DND-41 (cell line): Measurements from ENCODE around the gene BAD.

ENCODE experiments used
- ATAC-seq: fragments of 200-7000 bp; cut with Tn5 transposase; 3 replicates; pipeline ENCODE4 v1.9.1; 2021; ENCODE audit warnings: low read depth; ENCODE audit not compliant: insufficient read depth
- DNase-seq: peaks from one replicate; pipeline ENCODE4 v3.0.0-alpha.2; 2020
- H2AFZ ChIP-seq: 2 replicates; pipeline ENCODE4 v1.6.0; 2012; ENCODE audit warnings: low read depth, low read length
- H3K27ac ChIP-seq: 2 replicates; pipeline ENCODE4 v1.5.1; 2012; ENCODE audit warnings: low read length, inconsistent platforms
- H3K27me3 ChIP-seq: fragments of 200-600 bp; sonication (generic); 2 replicates; pipeline ENCODE4 v1.6.0; 2012; ENCODE audit warnings: low read length, mild to moderate bottlenecking, inconsistent platforms; ENCODE audit not compliant: insufficient read depth, poor library complexity
- H3K36me3 ChIP-seq: 2 replicates; pipeline ENCODE4 v1.5.1; 2012; ENCODE audit warnings: low read length, inconsistent platforms; ENCODE audit not compliant: insufficient read depth
- H3K4me1 ChIP-seq: 2 replicates; pipeline ENCODE4 v1.5.1; 2012; ENCODE audit warnings: mild to moderate bottlenecking, low read length; ENCODE audit not compliant: insufficient read depth
- H3K4me2 ChIP-seq: 2 replicates; pipeline ENCODE4 v1.6.0; 2012; ENCODE audit warnings: mild to moderate bottlenecking, moderate library complexity, low read length, inconsistent platforms; ENCODE audit not compliant: insufficient read depth
- H3K4me3 ChIP-seq, 2 experiments: fragments of 200-600 bp in 1 of 2; shearing (Covaris generic) in 1 of 2; 2 replicates each; pipeline ENCODE4 v1.5.1; 2012 to 2016; ENCODE audit warnings: inconsistent platforms in 2 of 2, low read length in 2 of 2, mild to moderate bottlenecking in 2 of 2, low read depth in 1 of 2, moderate library complexity in 1 of 2
- H3K79me2 ChIP-seq: 2 replicates; pipeline ENCODE4 v1.6.0; 2012; ENCODE audit warnings: low read length, inconsistent platforms; ENCODE audit not compliant: insufficient read depth
- H3K9ac ChIP-seq: 2 replicates; pipeline ENCODE4 v1.6.0; 2012; ENCODE audit warnings: low read depth, mild to moderate bottlenecking, inconsistent platforms, low read length, moderate library complexity
- H3K9me3 ChIP-seq: 2 replicates; pipeline ENCODE4 v1.5.1; 2012; ENCODE audit warnings: low read length, moderate library complexity, mild to moderate bottlenecking, inconsistent platforms; ENCODE audit not compliant: insufficient read depth, severe bottlenecking
- H4K20me1 ChIP-seq: 2 replicates; pipeline ENCODE4 v1.6.0; 2012; ENCODE audit warnings: low read length; ENCODE audit not compliant: insufficient read depth
- EZH2 ChIP-seq: IDR thresholded peaks from 3 replicates; pipeline ENCODE4 v1.6.1; 2012; ENCODE audit warnings: borderline replicate concordance, low read depth, mild to moderate bottlenecking, moderate library complexity, low read length, inconsistent platforms; ENCODE audit not compliant: severe bottlenecking
- TF ChIP-seq, protein P1 (sequence below): IDR thresholded peaks from 2 replicates; pipeline ENCODE4 v1.5.1; 2012; ENCODE audit warnings: borderline replicate concordance, low read length, moderate library complexity, mild to moderate bottlenecking; ENCODE audit not compliant: poor library complexity, severe bottlenecking; ENCODE audit errors: extremely low read depth

The BAD gene

DNA sequence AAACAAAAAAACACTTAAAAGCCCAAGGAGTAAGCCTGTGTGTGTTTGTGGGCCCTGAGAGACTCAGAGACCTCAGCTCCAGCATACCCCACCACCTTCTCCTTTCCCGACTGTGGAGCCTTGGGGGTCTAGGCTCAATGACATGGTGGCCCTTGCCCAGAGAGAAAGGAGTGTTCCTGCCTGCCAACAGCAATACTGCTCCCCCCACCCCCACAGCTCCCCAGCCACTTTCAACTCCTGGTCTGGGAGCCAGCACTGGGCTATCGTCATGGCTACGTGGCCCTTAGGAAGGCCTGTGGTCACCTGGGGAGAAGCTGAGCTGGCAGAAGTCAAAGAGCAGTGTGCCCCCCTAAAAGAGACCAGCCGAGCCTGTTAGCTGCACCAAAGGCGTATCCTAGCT is 40.4 kb downstream of the BAD start:
- no peak for DNase-seq
- H3K4me3 ChIP-seq = no peak overlapping the region
- H2AFZ ChIP-seq = no peak overlapping the region
- peak overlapping the region; percentile 52; the same call in 1 of the 2 replicates for H3K27ac ChIP-seq
- peaks cover 31% of the 10 kb centered on the region for H4K20me1 ChIP-seq
- H3K9me3 ChIP-seq = no peaks in the 10 kb centered on the region
- peaks cover 61% of the 10 kb centered on the region for H3K4me1 ChIP-seq
- peak overlapping the region; percentile 93; the same call in 1 of the 2 replicates for H3K4me2 ChIP-seq
- peaks cover 37% of the 10 kb centered on the region for H3K36me3 ChIP-seq
- no peaks in the 10 kb centered on the region for H3K27me3 ChIP-seq
- TF ChIP-seq EZH2 = no peak
- peaks cover 46% of the 10 kb centered on the region for H3K79me2 ChIP-seq
- no peak for ATAC-seq
- H3K9ac ChIP-seq = no peak overlapping the region; the same call in 1 of the 2 replicates

DNA sequence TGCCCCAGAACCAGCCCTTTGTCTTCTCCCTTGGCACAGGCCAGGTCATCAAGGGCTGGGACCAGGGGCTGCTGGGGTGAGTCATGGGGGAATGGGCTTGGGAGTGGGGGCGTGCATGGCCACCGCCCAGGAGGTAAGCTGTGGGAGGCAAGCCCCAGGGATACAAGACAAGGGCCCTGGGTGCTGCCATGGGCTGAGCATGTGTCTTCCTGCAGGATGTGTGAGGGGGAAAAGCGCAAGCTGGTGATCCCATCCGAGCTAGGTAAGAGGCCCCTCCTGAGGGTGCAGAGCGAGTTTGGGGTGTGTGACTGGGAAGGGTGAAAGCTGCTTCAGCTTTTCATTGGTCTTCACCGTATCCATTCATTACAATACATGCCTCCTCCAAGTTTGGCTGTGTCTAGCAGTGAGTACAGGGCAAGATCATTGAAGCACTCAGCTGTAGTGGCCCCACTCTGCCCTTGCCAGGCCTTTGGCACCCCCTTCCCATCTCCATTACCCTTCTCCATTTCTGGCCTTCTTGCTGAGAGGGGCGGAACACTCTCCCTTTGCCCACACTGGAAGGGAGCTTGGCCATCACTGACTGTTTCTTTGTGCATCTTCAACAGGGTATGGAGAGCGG is 41.1 kb downstream of the BAD start:
- H3K9ac ChIP-seq = peak overlapping the region; percentile 67
- ATAC-seq (no peak), DNase-seq (no peak)
- H3K4me3 ChIP-seq = peak overlapping the region in 1 of 2 experiments; percentile 21; a peak in 1 of 4 replicates
- H4K20me1 ChIP-seq = peaks cover 31% of the 10 kb centered on the region
- H3K27ac ChIP-seq = peak overlapping the region; percentile 39; the same call in 1 of the 2 replicates
- H3K4me1 ChIP-seq = peaks cover 63% of the 10 kb centered on the region
- TF ChIP-seq, protein P1, sequence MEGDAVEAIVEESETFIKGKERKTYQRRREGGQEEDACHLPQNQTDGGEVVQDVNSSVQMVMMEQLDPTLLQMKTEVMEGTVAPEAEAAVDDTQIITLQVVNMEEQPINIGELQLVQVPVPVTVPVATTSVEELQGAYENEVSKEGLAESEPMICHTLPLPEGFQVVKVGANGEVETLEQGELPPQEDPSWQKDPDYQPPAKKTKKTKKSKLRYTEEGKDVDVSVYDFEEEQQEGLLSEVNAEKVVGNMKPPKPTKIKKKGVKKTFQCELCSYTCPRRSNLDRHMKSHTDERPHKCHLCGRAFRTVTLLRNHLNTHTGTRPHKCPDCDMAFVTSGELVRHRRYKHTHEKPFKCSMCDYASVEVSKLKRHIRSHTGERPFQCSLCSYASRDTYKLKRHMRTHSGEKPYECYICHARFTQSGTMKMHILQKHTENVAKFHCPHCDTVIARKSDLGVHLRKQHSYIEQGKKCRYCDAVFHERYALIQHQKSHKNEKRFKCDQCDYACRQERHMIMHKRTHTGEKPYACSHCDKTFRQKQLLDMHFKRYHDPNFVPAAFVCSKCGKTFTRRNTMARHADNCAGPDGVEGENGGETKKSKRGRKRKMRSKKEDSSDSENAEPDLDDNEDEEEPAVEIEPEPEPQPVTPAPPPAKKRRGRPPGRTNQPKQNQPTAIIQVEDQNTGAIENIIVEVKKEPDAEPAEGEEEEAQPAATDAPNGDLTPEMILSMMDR = no peak
- no peak for TF ChIP-seq EZH2
- H3K36me3 ChIP-seq = peaks cover 44% of the 10 kb centered on the region
- no peaks in the 10 kb centered on the region for H3K9me3 ChIP-seq
- H3K4me2 ChIP-seq = peak overlapping the region; percentile 93
- no peaks in the 10 kb centered on the region for H3K27me3 ChIP-seq
- peaks cover 46% of the 10 kb centered on the region for H3K79me2 ChIP-seq
- no peak overlapping the region for H2AFZ ChIP-seq

GRCh38 chr11:64241491-64242374 is 42.7 kb downstream of the BAD start:
- peak overlapping the region; percentile 67 for H3K9ac ChIP-seq
- peaks cover 58% of the 10 kb centered on the region for H3K36me3 ChIP-seq
- H3K79me2 ChIP-seq = peaks cover 46% of the 10 kb centered on the region
- H3K27me3 ChIP-seq = no peaks in the 10 kb centered on the region
- H2AFZ ChIP-seq = peak overlapping the region; percentile 58
- ATAC-seq (peak; percentile 72), DNase-seq (peak; percentile 100)
- H3K4me3 ChIP-seq = peak overlapping the region; percentile 65 to 89
- H3K4me2 ChIP-seq = peak overlapping the region; percentile 93
- peak overlapping the region; percentile 75 for H3K27ac ChIP-seq
- no peaks in the 10 kb centered on the region for H3K9me3 ChIP-seq
- H3K4me1 ChIP-seq = peaks cover 58% of the 10 kb centered on the region
- peaks cover 31% of the 10 kb centered on the region for H4K20me1 ChIP-seq
- TF ChIP-seq, protein P1 = no peak
- TF ChIP-seq EZH2 = no peak

GRCh38 chr11:64241241-64241490 is 43.3 kb downstream of the BAD start:
- Histone ChIP-seq H3K4me1 (peaks cover 58% of the 10 kb centered on the region), H4K20me1 (peaks cover 32% of the 10 kb centered on the region), H3K27me3 (no peaks in the 10 kb centered on the region), H3K9me3 (no peaks in the 10 kb centered on the region), H3K4me3 (peak overlapping the region; percentile 20 to 65), H2AFZ (peak overlapping the region; percentile 78), H3K9ac (peak overlapping the region; percentile 67), H3K79me2 (peaks cover 45% of the 10 kb centered on the region), H3K27ac (peak overlapping the region; percentile 87), H3K36me3 (peaks cover 59% of the 10 kb centered on the region), H3K4me2 (peak overlapping the region; percentile 93)
- TF ChIP-seq EZH2 = no peak
- peak; percentile 77 for ATAC-seq
- no peak for DNase-seq
